DMS114 treated with DMSO at 0.1 percent for 48 hours (cell line): Measurements from ENCODE around the gene KIF3C.

Experiments
- DNase-seq: peaks from one replicate; lab custom pipeline; 2025; ENCODE audit not compliant: unreplicated experiment; lab: John Stamatoyannopoulos, UW

Gene KIF3C

GRCh38 chr2:25878361-25879132 is 103.8 kb downstream of the KIF3C start, which contains the start of gene ASXL2:
TSS of gene ASXL2 (minus strand) at chr2:25878487. CDS start at chr2:25878222, 265 bp downstream.
- peak; percentile 91 for DNase-seq

GRCh38 chr2:25877431-25878360 is 104.6 kb downstream of the KIF3C start:
- DNase-seq = peak; percentile 62
